GM08714 (cell line): ENCODE data around the gene RABGGTA.
A peak's percentile ranks its signal among the peaks of the same experiment; 100 is the strongest.
"Not testable (repeated sequence)": the region's sequence is repeated elsewhere in the genome, so short reads cannot be mapped to it uniquely, and the experiment has no call there.

ENCODE experiments used
- H3K4me3 ChIP-seq: fragments of 200-500 bp; sonication (Bioruptor generic); 2 replicates; pipeline ENCODE4 v1.5.1; 2014; ENCODE audit warnings: mild to moderate bottlenecking, low read length, inconsistent platforms
- ZNF274 ChIP-seq: IDR thresholded peaks from 2 replicates; pipeline ENCODE4 v1.6.1; 2012; ENCODE audit warnings: mild to moderate bottlenecking, low read depth, low read length

The RABGGTA gene

GRCh38 chr14:24219521-24219920, 51.9 kb downstream of the RABGGTA start:
- TF ChIP-seq ZNF274, result no peak
- H3K4me3 ChIP-seq, result no peak overlapping the region

DNA sequence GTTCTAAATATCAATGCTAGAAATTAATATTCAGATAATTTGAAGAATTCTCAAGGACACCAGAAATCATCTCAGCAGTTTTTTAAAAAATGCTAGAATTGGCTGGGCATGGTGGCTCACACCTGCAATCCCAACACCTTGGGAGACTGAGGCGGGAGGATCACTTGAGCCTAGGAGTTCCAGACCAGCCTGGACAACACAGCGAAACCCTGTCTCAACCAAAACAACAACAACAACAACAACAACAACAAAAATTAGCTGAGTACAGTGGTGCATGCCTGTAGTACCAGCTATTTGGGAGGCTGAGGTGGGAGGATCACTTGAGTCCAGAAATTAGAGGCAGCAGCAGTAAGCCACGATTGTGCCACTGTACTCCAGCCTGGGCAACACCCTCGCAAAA, 52.3 kb downstream of the RABGGTA start:
- no peak for TF ChIP-seq ZNF274

DNA sequence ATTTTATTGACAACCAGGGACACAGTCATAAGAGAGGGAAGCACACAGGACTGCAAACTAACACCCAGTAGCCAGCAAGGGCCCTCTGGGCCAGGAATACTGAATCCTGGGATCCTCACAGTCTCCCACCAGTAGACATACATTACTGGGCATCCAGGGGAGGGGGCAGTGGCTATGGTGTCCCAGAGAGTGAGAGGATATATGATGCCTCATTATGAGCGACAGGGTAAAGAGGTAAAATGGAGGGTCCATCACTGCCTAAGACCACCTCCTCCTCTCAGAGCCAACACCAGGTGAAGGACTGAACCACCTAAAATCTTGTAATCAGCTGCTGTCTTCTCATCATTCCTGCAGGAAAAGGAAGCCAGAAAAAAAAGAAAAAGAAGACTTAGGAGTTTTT, 54.5 kb downstream of the RABGGTA start:
- H3K4me3 ChIP-seq, result not testable (repeated sequence)

More for the DNA sequence above, 52.3 kb downstream of the RABGGTA start:
- H3K4me3 ChIP-seq, result no peak overlapping the region

- TF ChIP-seq ZNF274, result no peak
- peak overlapping the region; percentile 12; the same call in 1 of the 2 replicates for H3K4me3 ChIP-seq
Measured at GRCh38 chr14:24216345-24216699, 55.1 kb downstream of the RABGGTA start.
